Omental fat pad (tissue), 4 donors: ENCODE measurements around the gene CRYGB. TPM values are rescaled to one million over a fixed set of nuclear protein-coding genes. Genes with fewer than 3 reads are reported as not detected.
"Not testable (repeated sequence)": the region's sequence is repeated elsewhere in the genome, so short reads cannot be mapped to it uniquely, and the experiment has no call there.

ENCODE experiments used
- ATAC-seq: fragments of 150-250 bp; one replicate; pipeline ENCODE4 v1.9.1; 2016; ENCODE audit warnings: mild to moderate bottlenecking, moderate library complexity; ENCODE audit not compliant: low FRiP score
- DNase-seq: peaks from one replicate; pipeline ENCODE4 v3.0.0-alpha.2; 2019; ENCODE audit warnings: low spot score
- CTCF ChIP-seq, 3 donors: fragments of 450-650 bp; IDR thresholded peaks; one replicate each; pipeline ENCODE4 v1.5.1; 2016 to 2017; ENCODE audit warnings: antibody characterized with exemption in 3 of 3, mild to moderate bottlenecking in 3 of 3, moderate library complexity in 2 of 3
- total RNA-seq, 4 donors: library from RNA; depleted of rRNA; stranded (reverse); fragments of >200 nt; gene quantifications; one replicate each; pipeline ENCODE4 v1.1.0, GENCODE V29; 2016

CRYGB gene
- total RNA-seq, 4 donors from 2014 or later = not detected

DNA sequence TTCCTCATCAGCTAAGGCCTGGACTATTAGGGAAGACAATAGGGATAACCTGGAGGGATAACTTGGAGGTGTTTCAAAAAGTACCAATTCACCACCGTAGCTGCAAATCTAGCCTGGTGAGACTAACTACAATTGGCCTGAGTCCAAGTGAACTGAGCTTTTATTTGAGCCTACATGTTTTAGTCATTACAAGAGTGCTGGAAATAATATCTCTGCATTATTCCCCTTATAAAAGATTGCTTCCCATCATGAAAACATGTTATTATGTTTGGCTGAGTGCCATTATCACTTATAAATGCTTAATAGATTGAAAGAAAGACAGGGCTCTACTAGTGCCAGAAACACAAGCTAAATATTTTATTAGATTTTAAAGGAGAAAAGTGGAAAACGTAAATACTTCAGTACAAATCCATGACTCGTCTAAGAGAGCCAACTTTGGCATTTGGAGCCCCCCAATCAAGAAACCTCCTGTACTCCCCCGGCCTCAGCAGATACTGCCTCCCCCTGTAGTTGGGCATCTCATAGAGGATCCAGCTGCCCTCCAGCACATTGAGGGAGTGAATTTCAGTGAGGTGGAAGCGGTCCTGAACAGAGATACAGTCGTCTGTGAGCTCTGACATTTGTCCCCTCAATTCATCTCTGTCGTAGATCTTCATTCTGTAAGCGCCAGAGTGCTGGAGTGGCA is 3.6 kb downstream of the CRYGB start:
- no peak for DNase-seq
- TF ChIP-seq CTCF (IDR thresholded peaks at IDR 0.05) = no peak
- no peak for ATAC-seq

DNA sequence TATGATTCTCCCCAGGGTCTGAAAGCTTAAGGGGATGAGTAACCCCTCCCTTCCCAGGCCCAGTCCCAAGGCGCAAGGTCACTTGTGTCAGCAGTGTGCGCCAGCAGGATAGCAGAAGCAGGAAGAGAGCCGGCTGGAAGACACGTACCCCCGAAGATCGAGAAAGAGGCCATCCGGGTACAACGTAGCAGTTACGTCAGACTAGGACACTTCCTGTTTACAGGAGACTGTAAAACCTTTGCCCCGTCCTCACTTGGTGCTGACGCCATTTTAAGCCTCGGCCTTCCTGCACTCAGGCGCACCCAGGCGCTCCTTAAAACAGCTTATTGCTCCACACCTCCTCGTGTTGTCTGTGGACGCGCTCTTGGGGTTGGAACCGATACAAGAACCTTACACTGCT is 6.5 kb downstream of the CRYGB start:
- DNase-seq (no peak), ATAC-seq (no peak)
- TF ChIP-seq CTCF (IDR thresholded peaks at IDR 0.05) = no peak

- DNase-seq, ATAC-seq: not testable (repeated sequence)
Observed at GRCh38 chr2:208138334-208138733, 7.6 kb downstream of the CRYGB start.

- no peak for ATAC-seq
- no peak for DNase-seq
- no peak for TF ChIP-seq CTCF (IDR thresholded peaks at IDR 0.05)
Observed at GRCh38 chr2:208136716-208137094, 9.3 kb downstream of the CRYGB start.

GRCh38 chr2:208135794-208136715 is 9.9 kb downstream of the CRYGB start:
- peak; percentile 92 for ATAC-seq
- DNase-seq = no peak
- no peak for TF ChIP-seq CTCF (IDR thresholded peaks at IDR 0.05)

GRCh38 chr2:208134928-208135586 is 10.9 kb downstream of the CRYGB start:
- no peak for DNase-seq
- no peak for TF ChIP-seq CTCF (IDR thresholded peaks at IDR 0.05)
- ATAC-seq = no peak

DNA sequence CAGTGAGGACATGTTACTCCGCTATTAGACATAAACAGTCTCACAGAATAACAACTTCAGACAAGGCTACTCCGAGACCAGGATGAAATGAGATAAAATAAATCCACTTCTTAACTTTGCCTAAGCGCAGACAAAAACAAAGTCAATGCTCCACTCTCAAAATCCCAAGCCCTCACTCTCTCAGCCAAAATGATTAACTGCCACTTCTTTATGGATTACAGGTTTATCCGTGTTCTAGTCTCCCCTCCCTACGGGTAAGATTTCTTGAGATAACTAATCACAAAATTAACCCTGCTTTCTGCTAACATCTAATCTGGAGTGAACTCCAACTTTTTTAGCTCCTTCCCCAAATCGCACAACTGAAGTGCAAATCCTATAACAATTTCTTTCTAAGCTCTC is 15.2 kb downstream of the CRYGB start:
- TF ChIP-seq CTCF (IDR thresholded peaks at IDR 0.05) = no peak
- DNase-seq (no peak), ATAC-seq (no peak)
